NCI-H82 (cell line): ENCODE measurements around the gene TPP1.

Experiments used
- DNase-seq: peaks from one replicate; lab custom pipeline; 2025; lab: John Stamatoyannopoulos, UW

Gene TPP1

DNA sequence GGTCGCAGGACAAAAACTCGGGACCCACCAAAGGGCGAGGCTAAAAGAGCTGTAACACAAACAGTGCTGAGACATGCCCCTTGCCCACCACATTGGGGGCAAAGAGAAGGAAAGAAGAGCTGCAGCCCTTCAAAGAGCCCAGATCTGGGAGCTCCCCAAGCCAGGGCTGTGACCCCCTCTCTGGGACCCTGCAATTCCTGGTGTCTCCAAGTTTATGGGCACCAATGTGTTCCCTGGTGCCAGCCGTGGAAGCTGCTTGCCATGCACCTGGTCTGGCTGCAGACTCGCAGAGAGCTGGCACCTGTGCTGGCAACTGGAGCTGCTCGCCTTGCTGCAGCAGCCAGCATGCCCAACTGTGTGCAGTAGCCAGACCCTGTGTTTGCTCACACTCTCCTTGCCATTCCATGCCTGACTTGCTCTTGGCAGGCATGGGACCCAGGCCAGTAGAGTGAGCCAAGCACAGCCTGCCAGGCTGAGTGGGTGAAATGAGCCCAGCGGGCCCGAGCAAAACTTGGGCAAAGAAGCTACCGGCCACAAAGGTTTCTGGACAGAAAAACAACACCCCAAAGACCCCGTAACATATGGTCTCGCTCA, 31.8 kb downstream of the TPP1 start:
- DNase-seq, result no peak

DNA sequence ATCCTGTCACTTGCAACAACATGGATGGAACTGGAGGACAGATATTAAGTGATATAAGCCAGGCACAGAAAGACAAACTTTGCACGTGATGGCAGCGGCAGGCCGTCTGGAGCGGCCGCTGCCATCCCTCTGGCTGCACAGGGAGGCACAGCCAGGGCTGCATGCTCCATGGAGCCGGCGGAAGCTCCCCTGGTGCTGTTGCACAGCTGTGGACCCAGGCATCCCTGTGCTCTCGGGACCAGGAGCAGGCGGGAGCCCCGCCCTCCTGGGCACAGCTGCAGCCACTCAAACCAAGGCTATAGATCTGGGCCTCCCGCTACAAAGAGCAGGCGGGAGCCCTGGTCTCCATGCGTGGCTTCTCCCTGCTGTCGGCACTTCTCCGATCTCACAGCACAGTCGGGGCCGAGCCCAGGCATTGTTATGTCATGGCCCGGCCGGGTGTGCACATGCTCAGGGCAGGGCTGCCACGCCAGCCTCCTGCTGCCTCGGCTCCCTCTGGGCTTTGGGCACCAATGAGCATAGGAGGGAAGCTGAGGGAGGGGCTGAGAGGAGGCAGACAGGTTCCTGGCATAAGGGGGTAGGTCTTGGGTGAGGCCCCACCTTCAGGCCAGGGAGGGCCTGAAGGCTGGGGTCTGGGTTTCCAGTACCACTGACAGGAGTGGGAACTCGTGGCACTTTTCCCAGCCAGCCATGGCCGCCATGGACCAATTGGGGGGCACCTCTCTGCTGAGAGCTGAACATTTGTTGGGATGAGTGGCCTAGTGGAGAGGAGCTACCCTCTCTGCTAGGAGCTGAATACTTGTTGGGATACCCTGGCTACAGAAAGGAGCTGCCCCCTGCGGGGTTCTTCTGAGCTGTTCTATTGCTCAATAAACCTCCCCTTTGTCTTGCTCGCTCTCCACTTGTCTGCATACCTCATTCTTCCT, 32.5 kb downstream of the TPP1 start:
- no peak for DNase-seq

DNA sequence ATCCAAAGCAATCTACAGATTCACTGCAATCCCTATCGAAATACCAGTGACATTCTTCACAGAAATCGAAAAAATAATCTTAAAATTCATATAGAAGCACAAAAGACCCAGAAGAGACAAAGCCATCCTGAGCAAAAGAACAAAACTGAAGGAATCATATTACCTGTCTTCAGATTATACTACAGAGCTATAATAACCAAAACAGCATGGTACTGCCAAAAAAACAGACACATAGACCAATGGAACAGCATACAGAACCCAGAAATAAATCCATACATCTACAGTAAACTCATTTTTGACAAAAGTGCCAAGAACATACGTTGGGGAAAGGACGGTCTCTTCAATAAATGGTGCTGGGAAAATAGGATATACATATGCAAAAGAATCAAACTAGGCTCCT, 34.7 kb downstream of the TPP1 start:
- no peak for DNase-seq

DNA sequence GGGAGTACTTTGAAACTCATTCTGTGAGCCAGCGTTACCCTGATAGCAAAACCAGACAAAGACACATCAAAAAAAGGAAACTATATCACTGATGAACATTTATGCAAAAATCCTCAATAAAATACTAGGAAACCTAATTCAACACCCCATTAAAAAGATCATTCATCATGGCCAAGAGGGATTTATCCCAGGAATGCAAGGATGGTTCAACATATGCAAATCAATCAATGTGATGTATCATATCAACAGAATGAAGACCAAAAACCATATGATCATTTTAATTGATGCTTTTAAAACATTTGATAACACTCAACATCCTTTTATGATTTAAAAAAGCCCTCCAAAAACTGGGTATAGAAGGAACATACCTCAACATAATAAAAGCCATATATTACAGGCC, 35.6 kb downstream of the TPP1 start:
- no peak for DNase-seq

DNA sequence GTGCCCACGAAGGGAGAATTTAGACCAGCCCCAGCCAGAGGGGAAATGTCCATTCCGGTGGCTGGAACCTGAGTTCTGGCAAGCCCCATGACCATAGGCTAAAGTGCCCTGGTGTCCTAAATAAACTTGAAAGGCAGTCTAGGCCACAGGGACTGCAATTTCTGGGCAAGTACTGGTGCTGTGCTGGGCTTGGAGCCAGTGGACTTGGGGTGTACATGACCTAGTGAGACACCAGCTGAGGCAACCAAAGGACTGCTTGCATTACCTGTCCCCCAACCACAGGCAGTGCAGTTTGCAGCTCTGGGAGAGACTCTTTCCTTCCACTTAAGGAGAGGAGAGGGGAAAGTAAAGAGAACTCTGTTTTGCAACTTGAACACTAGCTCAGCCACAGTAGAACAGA, 39.5 kb downstream of the TPP1 start:
- no peak for DNase-seq

DNA sequence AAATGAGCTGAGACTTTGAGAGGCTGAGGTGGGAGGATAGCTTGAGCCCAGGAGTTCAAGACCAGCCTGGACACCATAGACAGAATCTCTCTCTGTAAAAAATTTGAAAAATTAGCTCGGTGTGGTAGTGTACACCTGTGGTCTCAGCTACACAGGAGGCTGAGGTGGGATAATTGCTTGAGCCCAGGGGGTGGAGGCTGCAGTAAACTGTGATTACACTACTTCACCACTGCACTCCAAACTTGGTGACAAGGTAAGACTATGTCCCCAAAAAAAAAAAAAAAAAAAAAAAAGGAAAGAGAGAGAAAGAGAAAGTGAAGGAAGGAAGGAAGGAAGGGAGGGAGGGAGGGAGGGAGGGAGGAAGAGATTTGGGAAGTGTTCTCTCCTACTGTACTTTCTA, 41.1 kb downstream of the TPP1 start:
- no peak for DNase-seq

DNA sequence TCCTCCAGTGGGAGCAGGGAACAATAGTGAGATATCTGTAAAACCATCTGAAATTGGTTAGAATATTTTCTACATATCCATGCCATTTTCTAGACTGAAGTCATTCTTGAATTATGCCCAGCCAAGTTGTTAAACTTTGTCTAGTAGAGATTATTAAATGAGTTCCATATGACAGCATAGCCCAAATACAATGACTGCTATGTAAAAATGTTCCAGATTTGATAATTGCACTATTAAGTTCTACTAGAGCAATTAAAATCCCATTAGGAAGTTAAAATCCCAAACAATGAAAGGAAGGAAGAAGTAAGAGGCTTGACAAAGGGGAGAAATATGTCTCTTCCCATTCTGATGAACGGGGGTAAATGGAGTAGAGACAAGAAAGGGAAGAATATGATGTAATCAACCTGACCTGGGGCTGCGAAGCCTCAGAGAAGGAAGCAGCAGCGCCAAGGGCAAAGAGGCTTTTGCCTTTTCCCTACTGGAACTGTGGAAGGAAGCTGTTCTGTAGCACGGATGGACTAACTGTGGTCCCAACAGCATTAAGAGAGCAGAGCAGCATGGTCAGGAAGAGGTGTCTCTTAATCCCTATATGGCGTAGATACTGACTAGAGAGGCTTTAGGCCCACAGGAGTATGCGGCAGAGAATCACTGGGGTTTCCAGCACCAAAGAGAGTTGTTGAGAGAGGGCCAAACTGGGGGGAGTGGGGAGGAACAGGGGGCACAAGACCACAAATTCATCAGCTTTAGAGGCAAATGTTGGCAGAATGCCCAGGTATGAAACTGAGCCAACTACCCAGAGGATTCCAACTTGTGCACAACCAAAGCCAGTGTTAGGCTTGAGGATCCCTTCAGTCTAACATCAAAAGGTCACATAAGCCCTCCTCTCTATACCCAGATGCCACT, 42.5 kb downstream of the TPP1 start:
- peak; percentile 81 for DNase-seq

DNA sequence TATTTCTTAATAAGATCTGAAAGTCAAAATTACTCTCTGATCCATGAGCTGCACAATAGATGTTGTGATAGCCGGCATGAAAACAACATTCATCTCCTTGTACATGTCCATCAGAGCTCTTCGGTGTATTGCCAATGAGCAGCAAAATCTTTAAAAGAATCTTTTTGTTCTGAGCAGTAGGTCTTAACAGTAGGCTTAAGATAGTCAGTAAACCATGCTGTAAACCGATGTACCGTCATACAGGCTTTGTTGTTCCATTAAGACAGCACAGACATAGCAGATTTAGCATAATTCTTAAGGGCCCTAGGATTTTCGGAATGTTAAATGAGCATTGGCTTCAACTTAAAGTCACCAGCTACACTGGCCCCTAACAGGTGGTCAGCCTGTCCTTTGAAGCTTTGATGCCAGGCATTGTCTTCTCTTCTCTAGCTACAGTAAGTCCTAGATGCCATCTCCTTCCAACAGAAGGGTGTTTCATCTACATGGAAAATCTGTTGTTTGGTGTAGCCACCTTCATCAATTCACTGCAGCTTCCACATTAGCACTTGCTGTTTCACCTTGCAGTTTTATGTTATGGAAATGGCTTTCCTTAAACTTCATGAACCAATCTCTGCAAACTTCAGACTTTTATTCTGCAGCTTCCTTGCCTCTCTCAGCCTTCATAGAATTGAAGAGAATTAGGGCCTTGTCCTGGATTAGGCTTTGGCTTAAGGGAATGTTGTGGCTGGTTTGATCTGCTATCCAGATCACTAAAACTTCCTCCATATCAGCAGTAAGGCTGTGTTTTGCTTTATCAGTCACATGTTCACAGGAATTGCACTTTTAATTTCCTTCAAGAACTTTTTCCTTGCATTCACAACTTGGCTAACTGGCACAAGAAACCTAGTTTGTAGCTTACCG, 44.2 kb downstream of the TPP1 start:
- DNase-seq, result peak; percentile 3

DNA sequence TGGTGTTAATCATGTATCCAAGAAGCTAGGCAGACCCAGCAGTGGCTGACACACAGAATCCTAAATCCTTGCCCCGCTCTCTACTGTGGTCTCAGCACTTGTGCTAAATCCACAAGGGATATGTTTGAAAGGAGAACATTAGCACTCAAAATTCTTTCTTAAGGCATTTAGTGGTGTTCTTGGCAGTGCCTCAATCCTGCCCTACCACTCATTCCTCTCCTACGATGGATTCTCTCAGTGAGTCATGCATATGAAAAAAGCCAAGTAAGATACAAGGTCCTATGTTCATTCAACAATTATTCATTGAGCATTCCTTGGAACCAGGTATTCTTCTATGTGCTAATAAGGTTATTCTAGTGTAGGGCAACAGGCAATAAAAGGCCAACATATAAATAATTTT, 47.0 kb downstream of the TPP1 start:
- DNase-seq, result no peak

DNA sequence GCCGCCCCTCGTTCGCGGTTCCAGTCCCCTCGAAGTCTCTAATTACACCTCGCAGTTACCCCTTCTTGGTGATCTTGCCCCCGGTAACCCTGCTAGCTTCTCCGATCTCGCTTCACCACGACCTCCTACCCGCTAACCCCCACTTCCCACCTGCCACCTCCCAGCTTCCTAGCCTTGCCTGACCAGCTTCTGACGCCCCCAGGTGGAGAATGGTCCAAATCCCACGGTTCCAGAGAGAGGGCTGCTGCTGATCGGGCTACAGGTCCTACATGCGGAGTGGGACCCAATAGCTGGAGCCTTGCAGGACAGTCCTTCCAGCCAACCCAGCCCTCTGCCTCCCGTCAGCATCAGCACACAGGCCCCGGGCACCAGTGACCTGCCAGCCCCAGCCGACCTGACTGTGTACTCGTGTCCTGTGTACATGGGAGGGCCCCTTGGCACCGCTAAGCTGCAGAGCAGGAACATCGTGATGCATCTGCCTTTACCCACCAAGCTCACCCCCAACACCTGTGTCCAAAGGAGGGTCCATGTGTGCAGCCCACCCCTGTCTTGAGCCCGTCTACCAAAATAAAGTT, 47.7 kb downstream of the TPP1 start:
- DNase-seq, result no peak

DNA sequence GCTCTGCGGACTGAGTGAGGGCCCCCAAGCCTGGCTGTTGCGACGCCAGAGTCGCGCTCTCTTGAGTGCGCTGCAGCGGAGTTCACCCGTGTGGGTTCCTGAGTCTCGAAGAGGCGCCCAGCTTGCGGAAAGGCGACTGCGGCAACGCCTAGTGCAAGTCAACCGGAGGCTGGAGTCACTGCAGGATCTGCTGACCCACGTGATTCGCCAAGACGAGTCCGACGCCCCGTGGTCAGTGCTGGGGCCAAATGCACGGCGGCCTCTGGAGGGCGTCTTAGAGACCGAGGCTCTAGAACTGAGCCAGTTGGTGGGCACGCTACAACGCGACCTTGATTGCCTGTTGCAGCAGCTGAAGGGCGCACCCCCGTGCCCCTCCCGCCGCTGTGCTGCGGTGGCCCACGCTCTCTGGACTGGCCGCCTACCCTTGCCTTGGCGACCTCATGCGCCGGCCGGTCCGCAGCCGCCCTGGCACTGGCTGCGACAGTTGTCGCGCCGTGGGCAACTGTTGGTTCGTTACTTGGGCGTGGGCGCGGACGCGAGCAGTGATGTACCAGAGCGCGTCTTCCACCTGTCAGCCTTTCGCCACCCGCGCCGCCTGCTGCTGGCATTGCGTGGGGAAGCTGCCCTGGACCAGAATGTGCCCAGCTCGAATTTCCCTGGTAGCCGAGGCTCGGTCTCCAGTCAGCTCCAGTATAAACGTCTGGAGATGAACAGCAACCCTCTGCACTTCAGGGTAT, 48.4 kb downstream of the TPP1 start:
- no peak for DNase-seq

DNA sequence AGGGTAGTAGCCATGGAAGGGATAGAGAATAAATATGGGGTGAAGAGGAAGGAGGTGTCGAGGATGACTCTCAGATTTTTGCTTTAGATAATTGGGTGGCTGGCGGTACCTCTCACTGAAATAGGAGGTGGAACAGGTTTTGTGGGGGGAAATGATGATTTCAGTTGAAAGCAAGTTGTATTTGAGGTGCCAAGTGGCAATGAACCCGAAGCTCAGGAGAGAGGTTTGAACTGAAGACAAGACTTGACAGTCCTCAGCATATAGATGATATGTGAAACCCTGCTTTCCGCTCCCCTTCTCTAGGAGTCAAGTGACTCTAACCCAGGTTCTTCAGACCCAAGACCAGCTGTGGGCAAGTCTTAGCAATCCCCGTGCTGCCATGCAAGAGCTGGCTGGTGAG, 49.5 kb downstream of the TPP1 start:
- no peak for DNase-seq

DNA sequence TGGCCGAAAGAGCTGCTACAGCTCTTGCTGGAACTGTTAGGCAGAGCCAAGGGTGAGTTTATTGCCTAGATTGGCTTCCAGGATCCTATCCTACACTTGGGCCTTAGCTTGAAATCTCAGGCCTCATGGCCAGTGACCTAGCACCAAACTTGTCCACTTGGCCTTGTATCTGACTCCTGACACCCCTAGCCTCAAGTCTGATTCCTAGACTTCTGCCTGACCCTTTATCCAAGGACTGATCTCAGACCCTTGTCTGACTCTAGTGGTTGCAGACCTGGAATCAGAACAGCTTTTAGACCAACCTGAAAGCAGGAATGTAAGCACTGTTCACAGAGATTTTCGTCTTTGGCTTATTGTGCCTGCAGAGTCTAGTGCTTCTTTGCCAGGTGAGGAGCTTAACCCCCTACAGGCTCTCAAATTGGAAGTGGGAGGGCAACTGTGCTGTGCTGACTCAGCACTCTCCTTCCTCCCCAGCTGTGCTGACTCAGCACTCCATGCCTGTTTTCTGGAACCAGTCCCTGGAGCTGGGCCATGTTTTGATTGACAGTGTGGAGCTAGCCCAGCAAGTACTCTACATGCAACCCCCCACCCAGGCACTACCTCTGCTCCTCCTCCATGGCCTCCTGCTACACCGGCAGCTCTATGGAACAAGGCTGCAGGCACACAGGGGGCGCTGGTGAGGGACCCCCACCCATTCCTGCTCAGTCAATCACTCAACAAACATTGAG, 50.9 kb downstream of the TPP1 start:
- DNase-seq, result peak; percentile 26

DNA sequence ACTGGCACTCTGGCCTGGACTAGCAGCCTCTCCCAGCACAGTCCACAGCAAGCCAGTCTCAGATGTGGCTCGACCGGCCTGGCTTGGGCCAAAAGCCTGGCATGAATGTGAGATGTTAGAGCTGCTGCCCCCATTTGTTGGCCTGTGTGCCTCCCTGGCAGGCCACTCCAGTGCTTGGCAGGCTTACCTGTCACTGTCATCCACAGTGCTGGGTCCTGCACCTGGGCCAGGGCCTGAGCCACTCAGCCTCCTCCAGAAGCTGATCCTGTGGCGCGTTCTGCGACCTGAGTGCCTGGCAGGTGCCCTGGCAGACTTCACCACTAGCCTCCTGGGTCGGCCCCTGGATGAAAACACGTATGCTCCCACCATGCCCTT, 51.9 kb downstream of the TPP1 start:
- no peak for DNase-seq

DNA sequence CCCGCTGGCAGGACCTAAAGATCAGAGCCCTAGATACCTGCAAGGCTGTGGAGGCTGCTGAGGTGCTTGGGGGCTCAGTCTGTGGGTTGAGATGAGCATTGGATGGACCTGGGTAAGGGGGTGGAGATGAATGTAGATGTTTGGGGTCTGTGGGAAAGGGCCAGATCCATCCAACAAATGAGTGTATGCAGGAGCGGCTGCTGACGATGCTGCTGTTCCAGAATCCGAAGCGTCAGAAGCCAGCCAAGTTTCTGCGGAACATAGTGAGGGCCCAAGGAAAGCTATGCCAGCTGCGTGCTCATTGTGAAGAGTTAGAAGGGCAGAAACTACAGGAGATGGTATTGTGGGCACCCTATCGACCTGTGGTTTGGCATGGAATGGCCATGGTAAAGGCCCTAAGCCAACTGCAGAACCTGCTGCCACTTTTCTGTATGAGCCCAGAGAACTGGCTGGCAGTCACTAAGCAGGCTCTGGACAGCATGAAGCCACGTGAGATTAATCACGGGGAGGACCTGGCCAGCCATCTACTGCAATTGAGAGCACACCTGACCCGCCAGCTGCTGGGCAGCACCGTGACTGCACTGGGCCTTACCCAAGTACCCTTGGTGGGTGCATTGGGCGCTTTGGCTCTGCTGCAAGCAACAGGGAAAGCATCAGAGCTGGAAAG, 52.4 kb downstream of the TPP1 start:
- DNase-seq, result no peak

DNA sequence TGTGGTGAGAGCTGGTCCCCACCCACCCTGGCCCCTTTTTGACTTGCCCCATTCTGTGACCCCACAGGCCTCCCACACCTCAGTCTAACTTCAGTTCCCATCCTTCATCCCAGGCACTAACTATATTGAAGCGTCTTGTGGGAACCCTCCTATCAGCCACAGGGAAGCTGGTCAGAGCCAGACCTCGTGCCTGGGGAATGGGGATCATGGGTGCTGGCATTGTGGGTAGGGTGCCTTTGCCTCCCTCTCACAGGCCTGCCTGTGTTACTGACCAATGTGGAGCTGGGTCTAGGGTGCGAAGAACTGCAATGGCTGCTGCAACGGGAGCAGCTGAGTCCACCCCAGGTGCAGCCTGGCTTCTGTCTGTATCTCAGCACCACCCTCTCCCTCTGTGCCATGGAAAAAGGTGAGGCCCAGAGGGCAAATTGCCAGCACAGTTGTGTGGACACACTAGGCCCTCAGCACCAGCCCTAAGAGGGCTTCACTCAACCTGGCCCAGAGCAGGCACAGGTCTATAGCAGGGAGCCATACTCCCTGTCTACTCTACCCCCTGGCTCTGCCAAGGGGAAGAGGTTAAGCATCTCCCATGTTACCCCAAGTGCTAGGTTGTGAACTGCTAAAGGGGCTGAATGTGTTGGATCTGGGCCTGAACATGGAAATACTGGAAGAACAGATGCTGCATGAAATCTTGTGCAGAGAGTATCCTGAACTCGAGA, 53.1 kb downstream of the TPP1 start:
- no peak for DNase-seq

DNA sequence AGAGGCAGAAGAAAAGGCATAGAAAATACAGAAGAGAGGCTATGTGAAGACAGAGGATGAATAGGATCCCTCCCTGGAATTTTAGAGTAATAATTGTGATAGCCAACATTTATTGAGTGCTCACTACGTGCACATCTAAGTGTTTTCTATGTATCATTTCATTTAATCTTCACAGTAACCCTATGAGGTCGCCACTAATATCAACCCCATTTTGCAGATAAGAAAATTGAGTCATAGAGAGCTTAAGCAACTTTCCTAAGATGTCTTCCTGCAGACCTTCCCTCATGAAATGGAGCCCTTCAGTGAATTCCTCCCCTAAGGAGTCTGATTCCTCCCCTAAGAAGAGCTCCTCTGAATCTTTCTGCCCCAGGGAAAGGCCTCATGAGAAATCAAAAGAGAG, 53.9 kb downstream of the TPP1 start:
- DNase-seq, result no peak

DNA sequence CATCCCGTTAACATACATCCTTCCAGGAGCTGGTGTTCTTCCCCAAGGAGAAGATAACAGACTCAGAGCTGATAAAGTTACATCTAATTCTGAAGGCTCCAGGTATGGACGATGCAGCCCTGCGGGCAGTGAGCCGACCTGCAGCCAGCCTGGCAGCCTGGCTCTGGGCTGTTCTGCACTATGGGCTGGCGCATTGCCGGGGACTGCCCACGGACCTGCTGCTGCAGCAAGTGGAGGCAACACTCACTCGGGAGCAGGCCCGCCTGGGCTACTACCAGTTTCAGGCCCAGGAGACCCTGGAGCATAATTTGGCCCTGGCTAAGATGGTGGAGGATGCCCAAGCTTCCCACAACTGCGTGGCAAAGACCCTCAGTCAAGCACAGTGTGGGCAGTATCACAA, 55.6 kb downstream of the TPP1 start:
- DNase-seq, result no peak
